ENCODE results near the gene RNF223.

DNA sequence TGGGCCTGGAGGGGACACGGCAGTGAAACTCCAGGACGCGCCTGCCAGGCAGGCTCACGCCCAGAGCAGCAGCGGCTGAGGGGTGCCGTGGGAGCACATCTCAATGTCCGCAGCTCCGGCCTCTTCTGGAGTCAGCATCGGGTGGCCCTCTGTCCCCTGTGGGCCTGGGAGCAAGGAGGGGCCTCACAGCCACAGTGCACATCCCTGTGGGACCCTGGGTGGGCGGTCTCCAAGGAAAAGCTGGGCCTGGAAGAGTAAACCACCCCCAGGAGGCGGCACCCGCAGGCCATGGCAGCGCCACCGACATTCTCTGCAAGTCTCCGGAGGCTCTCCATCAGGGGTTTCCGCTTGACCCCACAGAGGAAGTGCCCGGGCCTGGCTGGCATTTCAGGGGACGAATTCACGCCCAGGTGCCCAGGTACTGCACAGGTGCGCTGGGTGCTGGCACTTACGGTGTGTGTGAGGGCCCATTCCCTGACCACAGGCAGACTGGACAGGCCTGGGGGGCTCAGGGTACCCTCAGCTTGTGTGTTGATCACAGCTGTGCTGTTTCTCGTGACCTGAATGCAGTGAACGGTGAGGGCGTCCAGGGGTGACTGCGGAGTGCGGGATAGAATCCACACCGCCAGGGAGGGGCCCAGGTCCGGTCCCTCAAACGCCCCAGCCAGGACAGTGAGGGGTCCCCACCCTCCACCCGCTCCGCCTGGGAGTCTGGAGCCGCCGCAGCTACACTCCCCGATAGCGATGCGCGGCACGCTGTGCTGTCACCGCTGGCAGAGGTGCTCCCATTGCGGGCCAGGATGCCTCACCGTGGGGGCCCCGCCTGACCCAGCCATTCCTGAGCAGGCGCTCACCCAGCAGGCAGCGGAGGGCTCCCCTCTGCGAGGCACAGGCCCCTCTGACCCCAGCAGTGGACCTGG lies 16.6 kb upstream of the RNF223 start:
- TF ChIP-seq, protein P1, sequence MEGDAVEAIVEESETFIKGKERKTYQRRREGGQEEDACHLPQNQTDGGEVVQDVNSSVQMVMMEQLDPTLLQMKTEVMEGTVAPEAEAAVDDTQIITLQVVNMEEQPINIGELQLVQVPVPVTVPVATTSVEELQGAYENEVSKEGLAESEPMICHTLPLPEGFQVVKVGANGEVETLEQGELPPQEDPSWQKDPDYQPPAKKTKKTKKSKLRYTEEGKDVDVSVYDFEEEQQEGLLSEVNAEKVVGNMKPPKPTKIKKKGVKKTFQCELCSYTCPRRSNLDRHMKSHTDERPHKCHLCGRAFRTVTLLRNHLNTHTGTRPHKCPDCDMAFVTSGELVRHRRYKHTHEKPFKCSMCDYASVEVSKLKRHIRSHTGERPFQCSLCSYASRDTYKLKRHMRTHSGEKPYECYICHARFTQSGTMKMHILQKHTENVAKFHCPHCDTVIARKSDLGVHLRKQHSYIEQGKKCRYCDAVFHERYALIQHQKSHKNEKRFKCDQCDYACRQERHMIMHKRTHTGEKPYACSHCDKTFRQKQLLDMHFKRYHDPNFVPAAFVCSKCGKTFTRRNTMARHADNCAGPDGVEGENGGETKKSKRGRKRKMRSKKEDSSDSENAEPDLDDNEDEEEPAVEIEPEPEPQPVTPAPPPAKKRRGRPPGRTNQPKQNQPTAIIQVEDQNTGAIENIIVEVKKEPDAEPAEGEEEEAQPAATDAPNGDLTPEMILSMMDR (IDR thresholded peaks at IDR 0.05 in 8 of 11, conservative IDR thresholded peaks at IDR 0.05 in 3 of 11) = no peak
- no peak for TF ChIP-seq POLR2A (IDR thresholded peaks at IDR 0.05)
- no peak for TF ChIP-seq POLR2AphosphoS5 (IDR thresholded peaks at IDR 0.05)

All from spleen (tissue), 7 donors.